ENCODE data around the gene DNAI2.

DNA sequence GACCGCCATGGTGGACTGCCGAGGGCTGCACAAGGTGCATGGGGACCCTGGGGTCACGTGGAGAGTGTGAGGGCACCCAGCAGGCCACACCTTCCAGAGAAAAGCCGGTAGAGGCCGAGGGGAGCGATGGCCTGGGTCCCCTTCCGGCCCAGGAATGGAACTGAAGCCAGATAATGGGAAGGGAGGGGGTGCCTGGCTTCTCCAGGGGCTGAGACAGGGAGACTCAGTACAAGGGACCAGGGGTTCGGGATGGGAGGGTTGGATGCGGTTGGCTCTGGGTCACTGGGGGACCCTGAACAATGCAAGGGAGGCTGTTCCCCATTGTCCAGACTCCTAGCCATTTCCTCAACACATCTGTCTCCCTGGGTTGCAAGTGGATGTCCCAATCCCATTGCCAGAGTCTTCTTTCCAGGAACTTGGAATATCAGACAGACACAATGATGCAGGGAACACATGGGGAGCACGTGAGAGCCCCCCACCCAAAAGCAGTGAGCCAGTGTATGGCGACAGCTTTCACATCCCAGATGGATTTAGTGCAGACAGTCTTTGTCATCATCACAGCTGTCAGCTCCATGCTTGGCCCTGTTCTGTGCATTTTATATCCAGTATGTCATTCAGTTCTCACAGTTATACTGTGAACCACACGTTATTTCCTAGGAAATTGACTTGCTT is 23.6 kb upstream of the DNAI2 start:
- TF ChIP-seq, protein P1, sequence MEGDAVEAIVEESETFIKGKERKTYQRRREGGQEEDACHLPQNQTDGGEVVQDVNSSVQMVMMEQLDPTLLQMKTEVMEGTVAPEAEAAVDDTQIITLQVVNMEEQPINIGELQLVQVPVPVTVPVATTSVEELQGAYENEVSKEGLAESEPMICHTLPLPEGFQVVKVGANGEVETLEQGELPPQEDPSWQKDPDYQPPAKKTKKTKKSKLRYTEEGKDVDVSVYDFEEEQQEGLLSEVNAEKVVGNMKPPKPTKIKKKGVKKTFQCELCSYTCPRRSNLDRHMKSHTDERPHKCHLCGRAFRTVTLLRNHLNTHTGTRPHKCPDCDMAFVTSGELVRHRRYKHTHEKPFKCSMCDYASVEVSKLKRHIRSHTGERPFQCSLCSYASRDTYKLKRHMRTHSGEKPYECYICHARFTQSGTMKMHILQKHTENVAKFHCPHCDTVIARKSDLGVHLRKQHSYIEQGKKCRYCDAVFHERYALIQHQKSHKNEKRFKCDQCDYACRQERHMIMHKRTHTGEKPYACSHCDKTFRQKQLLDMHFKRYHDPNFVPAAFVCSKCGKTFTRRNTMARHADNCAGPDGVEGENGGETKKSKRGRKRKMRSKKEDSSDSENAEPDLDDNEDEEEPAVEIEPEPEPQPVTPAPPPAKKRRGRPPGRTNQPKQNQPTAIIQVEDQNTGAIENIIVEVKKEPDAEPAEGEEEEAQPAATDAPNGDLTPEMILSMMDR (IDR thresholded peaks at IDR 0.05): no peak
- TF ChIP-seq JUN (CRISPR knock-in tag; IDR thresholded peaks at IDR 0.05) (no peak), NFYB (CRISPR knock-in tag; conservative IDR thresholded peaks at IDR 0.05; ENCODE audit: low read depth) (no peak), ZNF138 (CRISPR knock-in tag; conservative IDR thresholded peaks at IDR 0.05) (no peak), ZBTB21 (CRISPR knock-in tag; IDR thresholded peaks at IDR 0.05; ENCODE audit: borderline replicate concordance) (no peak), SOX15 (CRISPR knock-in tag; IDR thresholded peaks at IDR 0.05) (no peak)
- TF ChIP-seq, protein P2, sequence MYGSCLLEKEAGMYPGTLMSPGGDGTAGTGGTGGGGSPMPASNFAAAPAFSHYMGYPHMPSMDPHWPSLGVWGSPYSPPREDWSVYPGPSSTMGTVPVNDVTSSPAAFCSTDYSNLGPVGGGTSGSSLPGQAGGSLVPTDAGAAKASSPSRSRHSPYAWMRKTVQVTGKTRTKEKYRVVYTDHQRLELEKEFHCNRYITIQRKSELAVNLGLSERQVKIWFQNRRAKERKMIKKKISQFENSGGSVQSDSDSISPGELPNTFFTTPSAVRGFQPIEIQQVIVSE (CRISPR knock-in tag; IDR thresholded peaks at IDR 0.05; ENCODE audit: borderline replicate concordance): no peak
- TF ChIP-seq, protein P3, sequence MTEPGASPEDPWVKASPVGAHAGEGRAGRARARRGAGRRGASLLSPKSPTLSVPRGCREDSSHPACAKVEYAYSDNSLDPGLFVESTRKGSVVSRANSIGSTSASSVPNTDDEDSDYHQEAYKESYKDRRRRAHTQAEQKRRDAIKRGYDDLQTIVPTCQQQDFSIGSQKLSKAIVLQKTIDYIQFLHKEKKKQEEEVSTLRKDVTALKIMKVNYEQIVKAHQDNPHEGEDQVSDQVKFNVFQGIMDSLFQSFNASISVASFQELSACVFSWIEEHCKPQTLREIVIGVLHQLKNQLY (CRISPR knock-in tag; IDR thresholded peaks at IDR 0.05): no peak
- TF ChIP-seq, protein P4, sequence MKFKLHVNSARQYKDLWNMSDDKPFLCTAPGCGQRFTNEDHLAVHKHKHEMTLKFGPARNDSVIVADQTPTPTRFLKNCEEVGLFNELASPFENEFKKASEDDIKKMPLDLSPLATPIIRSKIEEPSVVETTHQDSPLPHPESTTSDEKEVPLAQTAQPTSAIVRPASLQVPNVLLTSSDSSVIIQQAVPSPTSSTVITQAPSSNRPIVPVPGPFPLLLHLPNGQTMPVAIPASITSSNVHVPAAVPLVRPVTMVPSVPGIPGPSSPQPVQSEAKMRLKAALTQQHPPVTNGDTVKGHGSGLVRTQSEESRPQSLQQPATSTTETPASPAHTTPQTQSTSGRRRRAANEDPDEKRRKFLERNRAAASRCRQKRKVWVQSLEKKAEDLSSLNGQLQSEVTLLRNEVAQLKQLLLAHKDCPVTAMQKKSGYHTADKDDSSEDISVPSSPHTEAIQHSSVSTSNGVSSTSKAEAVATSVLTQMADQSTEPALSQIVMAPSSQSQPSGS (CRISPR knock-in tag; IDR thresholded peaks at IDR 0.05; ENCODE audit: borderline replicate concordance, low read depth): no peak
- TF ChIP-seq, protein P5, sequence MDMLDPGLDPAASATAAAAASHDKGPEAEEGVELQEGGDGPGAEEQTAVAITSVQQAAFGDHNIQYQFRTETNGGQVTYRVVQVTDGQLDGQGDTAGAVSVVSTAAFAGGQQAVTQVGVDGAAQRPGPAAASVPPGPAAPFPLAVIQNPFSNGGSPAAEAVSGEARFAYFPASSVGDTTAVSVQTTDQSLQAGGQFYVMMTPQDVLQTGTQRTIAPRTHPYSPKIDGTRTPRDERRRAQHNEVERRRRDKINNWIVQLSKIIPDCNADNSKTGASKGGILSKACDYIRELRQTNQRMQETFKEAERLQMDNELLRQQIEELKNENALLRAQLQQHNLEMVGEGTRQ (CRISPR knock-in tag; IDR thresholded peaks at IDR 0.05): no peak

Data from WTC11 (cell line).